HEK293 (cell line): Measurements from ENCODE around the gene GRAMD4.

ENCODE experiments used
- CTCF ChIA-PET: fragments of 350-600 bp; formaldehyde crosslinking; extraction: SDS; loops from one replicate; lab custom pipeline; 2021; ENCODE audit warnings: antibody characterized with exemption; lab: Yijun Ruan, JAX
- POLR2A ChIA-PET: fragments of 300-600 bp; formaldehyde crosslinking; extraction: SDS; loops from one replicate; lab custom pipeline; 2020; ENCODE audit warnings: antibody characterized with exemption, inconsistent platforms; lab: Yijun Ruan, JAX
- H3K27ac ChIP-seq: fragments of 200-500 bp; sonication (Bioruptor generic); 2 replicates; pipeline ENCODE4 v1.5.1; 2014; ENCODE audit warnings: low read depth, low read length, control low read depth, inconsistent platforms; ENCODE audit errors: extremely low read depth
- H3K36me3 ChIP-seq, 2 experiments: fragments of 200-500 bp in 1 of 2; sonication (Bioruptor generic) in 1 of 2; 1 replicate in 1 of 2; 2 replicates in 1 of 2; pipeline ENCODE4 v1.5.1; 2014 to 2017; ENCODE audit warnings: inconsistent platforms in 2 of 2, low read length in 2 of 2; ENCODE audit not compliant: control insufficient read depth in 2 of 2, insufficient read depth in 1 of 2
- H3K4me1 ChIP-seq: fragments of 200-500 bp; sonication (Bioruptor generic); 2 replicates; pipeline ENCODE4 v1.5.1; 2014; ENCODE audit warnings: mild to moderate bottlenecking, low read length, inconsistent platforms; ENCODE audit not compliant: control insufficient read depth, insufficient read depth
- H3K4me3 ChIP-seq: 2 replicates; pipeline ENCODE4 v1.5.1; 2011; ENCODE audit warnings: low read depth, mild to moderate bottlenecking, control low read depth, low read length, moderate library complexity
- H3K9me3 ChIP-seq: fragments of 200-500 bp; sonication (Bioruptor generic); 2 replicates; pipeline ENCODE4 v1.5.1; 2014; ENCODE audit warnings: low read depth, low read length, inconsistent platforms; ENCODE audit not compliant: control insufficient read depth, insufficient read depth
- HOXA7 ChIP-seq: sonication (generic); formaldehyde crosslinking; IDR thresholded peaks from 2 replicates; pipeline ENCODE4 v1.8.1; 2022; ENCODE audit warnings: missing genetic modification reagents, borderline replicate concordance
- PRDM4 ChIP-seq: fragments of 450-650 bp; formaldehyde crosslinking; IDR thresholded peaks from 2 replicates; pipeline ENCODE4 v1.5.1; 2017; ENCODE audit warnings: missing biosample characterization, missing genetic modification characterization
- RBAK ChIP-seq: fragments of 450-650 bp; formaldehyde crosslinking; IDR thresholded peaks from 2 replicates; pipeline ENCODE4 v1.5.1; 2016; ENCODE audit warnings: missing biosample characterization, missing genetic modification characterization
- ZBTB10 ChIP-seq: fragments of 450-650 bp; formaldehyde crosslinking; IDR thresholded peaks from 2 replicates; pipeline ENCODE4 v1.5.1; 2016; ENCODE audit warnings: missing biosample characterization, missing genetic modification characterization
- ZBTB11 ChIP-seq: fragments of 450-650 bp; formaldehyde crosslinking; conservative IDR thresholded peaks from 2 replicates; pipeline ENCODE4 v1.5.1; 2016; ENCODE audit warnings: low read depth, missing biosample characterization, missing genetic modification characterization
- ZBTB6 ChIP-seq: fragments of 450-650 bp; formaldehyde crosslinking; IDR thresholded peaks from 2 replicates; pipeline ENCODE4 v1.5.1; 2017; ENCODE audit warnings: missing biosample characterization, missing genetic modification characterization
- ZEB2 ChIP-seq: fragments of 450-650 bp; formaldehyde crosslinking; IDR thresholded peaks from 2 replicates; pipeline ENCODE4 v1.5.1; 2016; ENCODE audit warnings: missing biosample characterization, missing genetic modification characterization
- ZFP37 ChIP-seq: fragments of 450-650 bp; formaldehyde crosslinking; IDR thresholded peaks from 2 replicates; pipeline ENCODE4 v1.5.1; 2016; ENCODE audit warnings: missing biosample characterization, missing genetic modification characterization
- ZNF157 ChIP-seq: fragments of 450-650 bp; formaldehyde crosslinking; IDR thresholded peaks from 2 replicates; pipeline ENCODE4 v1.5.1; 2016; ENCODE audit warnings: missing biosample characterization, missing genetic modification characterization
- ZNF266 ChIP-seq: fragments of 450-650 bp; formaldehyde crosslinking; IDR thresholded peaks from 2 replicates; pipeline ENCODE4 v1.5.1; 2016; ENCODE audit warnings: missing biosample characterization, missing genetic modification characterization, low read depth
- ZNF280D ChIP-seq: fragments of 450-650 bp; formaldehyde crosslinking; IDR thresholded peaks from 2 replicates; pipeline ENCODE4 v1.5.1; 2016; ENCODE audit warnings: missing biosample characterization, missing genetic modification characterization
- ZNF341 ChIP-seq: fragments of 450-650 bp; formaldehyde crosslinking; IDR thresholded peaks from 2 replicates; pipeline ENCODE4; 2016; ENCODE audit warnings: low read depth, missing biosample characterization, missing genetic modification characterization
- ZNF544 ChIP-seq: fragments of 450-650 bp; formaldehyde crosslinking; IDR thresholded peaks from 2 replicates; pipeline ENCODE4 v1.5.0; 2017; ENCODE audit warnings: missing biosample characterization, missing genetic modification characterization
- ZNF560 ChIP-seq: fragments of 450-650 bp; formaldehyde crosslinking; IDR thresholded peaks from 2 replicates; pipeline ENCODE4 v1.5.1; 2017; ENCODE audit warnings: missing biosample characterization, missing genetic modification characterization, borderline replicate concordance
- ZNF596 ChIP-seq: fragments of 450-650 bp; IDR thresholded peaks from 2 replicates; pipeline ENCODE4 v1.5.0; 2018; ENCODE audit warnings: missing biosample characterization, mild to moderate bottlenecking, missing genetic modification characterization, moderate library complexity
- ZNF664 ChIP-seq: fragments of 450-650 bp; formaldehyde crosslinking; IDR thresholded peaks from 2 replicates; pipeline ENCODE4 v1.5.1; 2016; ENCODE audit warnings: missing biosample characterization, missing genetic modification characterization
- ZNF701 ChIP-seq: fragments of 450-650 bp; formaldehyde crosslinking; IDR thresholded peaks from 2 replicates; pipeline ENCODE4 v1.5.1; 2016; ENCODE audit warnings: missing biosample characterization, missing genetic modification characterization
- ZNF76 ChIP-seq: fragments of 450-650 bp; formaldehyde crosslinking; IDR thresholded peaks from 2 replicates; pipeline ENCODE4; 2016; ENCODE audit warnings: low read depth, missing biosample characterization, missing genetic modification characterization, borderline replicate concordance
- ZNF768 ChIP-seq: fragments of 450-650 bp; formaldehyde crosslinking; IDR thresholded peaks from 2 replicates; pipeline ENCODE4 v1.5.1; 2018; ENCODE audit warnings: missing biosample characterization, mild to moderate bottlenecking, missing genetic modification characterization
- ZNF837 ChIP-seq: fragments of 450-650 bp; formaldehyde crosslinking; IDR thresholded peaks from 2 replicates; pipeline ENCODE4 v1.5.1; 2016; ENCODE audit warnings: missing biosample characterization, missing genetic modification characterization

The GRAMD4 gene

GRCh38 chr22:46612341-46612903, 7.8 kb upstream of the GRAMD4 start (continued):
- TF ChIP-seq ZNF266 (tag by site-specific recombination): no peak
- no peak for TF ChIP-seq ZFP37 (tag by site-specific recombination)
- no peak for TF ChIP-seq ZNF544
- no peak for TF ChIP-seq ZNF157 (tag by site-specific recombination)
- TF ChIP-seq HOXA7 (CRISPR knock-in tag): no peak
- TF ChIP-seq ZNF280D (tag by site-specific recombination): no peak

GRCh38 chr22:46612904-46613605, 7.1 kb upstream of the GRAMD4 start:
- ChIA-PET CTCF (no interaction called here), POLR2A (no interaction called here)
- Histone ChIP-seq H3K36me3 (no peaks in the 10 kb centered on the region), H3K4me1 (no peaks in the 10 kb centered on the region), H3K4me3 (no peak overlapping the region), H3K27ac (no peak overlapping the region), H3K9me3 (no peaks in the 10 kb centered on the region)
- TF ChIP-seq ZBTB11 (tag by site-specific recombination) (no peak), ZNF768 (tag by site-specific recombination) (no peak), ZNF664 (tag by site-specific recombination) (no peak), ZBTB6 (tag by site-specific recombination) (no peak), ZNF544 (no peak), ZNF596 (tag by site-specific recombination) (no peak), RBAK (tag by site-specific recombination) (no peak), ZNF76 (tag by site-specific recombination) (no peak), PRDM4 (tag by site-specific recombination) (no peak), ZNF341 (tag by site-specific recombination) (no peak), ZNF701 (no peak), ZNF837 (tag by site-specific recombination) (no peak), ZNF560 (tag by site-specific recombination) (no peak), ZEB2 (no peak), ZBTB10 (no peak)
